Measurements from ENCODE around the gene PLEKHF1. TPM values are rescaled to one million over a fixed set of nuclear protein-coding genes. Genes with fewer than 3 reads are reported as not detected.

The PLEKHF1 gene
- total RNA-seq = 5.2 and 9.6 TPM in 2 replicates

DNA sequence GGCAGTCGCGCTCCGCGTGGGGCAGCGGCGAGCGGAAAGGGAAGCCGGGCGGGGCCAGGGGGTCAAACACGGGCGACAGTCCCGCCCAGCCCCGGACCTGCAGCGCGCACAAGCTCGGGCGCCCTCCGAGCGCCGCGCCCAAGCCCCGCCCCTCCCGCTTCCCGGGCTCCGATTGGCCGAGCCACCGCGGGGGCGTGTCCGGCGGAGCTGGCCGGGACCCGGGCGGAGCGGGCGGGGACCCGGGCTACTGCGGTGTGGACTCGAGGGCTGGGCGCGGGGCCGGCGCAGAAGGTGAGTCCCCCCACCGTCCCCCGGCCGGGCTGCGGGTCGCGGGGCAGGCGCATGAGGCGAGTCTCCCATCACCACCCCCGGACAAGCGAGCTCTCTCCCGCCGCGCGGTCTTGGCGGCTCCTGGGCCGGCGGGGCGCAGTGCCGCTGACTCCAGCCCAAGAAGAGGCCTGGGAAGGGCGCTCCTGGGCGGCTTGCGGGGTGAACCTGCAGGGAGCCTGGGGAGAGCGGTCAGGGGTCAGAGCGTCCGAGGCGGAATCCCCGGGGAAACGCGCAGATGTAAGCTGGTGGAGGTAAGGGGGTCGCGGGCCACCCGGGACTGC lies at the start of gene PLEKHF1:
TSS of gene PLEKHF1 (plus strand) at position 247 of the 611 bp plus-strand sequence. CDS start 8,379 bp downstream, outside the sequence.

GRCh38 chr19:29714953-29715700 lies 49.9 kb downstream of the PLEKHF1 start, which contains the start of gene C19orf12:
Gene C19orf12 (minus strand): TSS chr19:29715261. CDS start chr19:29708413, 6,848 bp downstream.

Other genes starting within 250 kb of the PLEKHF1 start
- gene VSTM2B, start 139.5 kb upstream of the PLEKHF1 start, total RNA-seq = not detected in 2 replicates
- 61.4 and 79.3 TPM in 2 replicates for gene POP4, start 59.2 kb upstream of the PLEKHF1 start, total RNA-seq
- gene C19orf12, start 49.8 kb downstream of the PLEKHF1 start, total RNA-seq = 22.9 and 28.8 TPM in 2 replicates
- 4.9 and 6.2 TPM in 2 replicates for gene CCNE1, start 146.5 kb downstream of the PLEKHF1 start, total RNA-seq

Data from vein endothelial cell (primary cell).